Adrenal gland (tissue), 5 donors: ENCODE data around the gene PARVA.

ENCODE experiments used
- POLR2A ChIP-seq, 2 donors: fragments of 450-650 bp; IDR thresholded peaks; one replicate each; pipeline ENCODE4 v1.6.1; 2017; ENCODE audit warnings: antibody characterized with exemption in 2 of 2, mild to moderate bottlenecking in 2 of 2, moderate library complexity in 1 of 2
- TF ChIP-seq, protein P1 (sequence below), 6 experiments: fragments of 450-650 bp in 4 of 6; fragments of 200-600 bp in 2 of 6; sonication (generic) in 1 of 6; IDR thresholded peaks; 1 replicate in 5 of 6; 2 replicates in 1 of 6; pipeline versions ENCODE4 v1.5.1 to v1.8.0; 2016 to 2021; ENCODE audit warnings: antibody characterized with exemption in 6 of 6, mild to moderate bottlenecking in 2 of 6, moderate library complexity in 1 of 6
- donor health status: DM: no; HTN: no; CAD: no.

DNA sequence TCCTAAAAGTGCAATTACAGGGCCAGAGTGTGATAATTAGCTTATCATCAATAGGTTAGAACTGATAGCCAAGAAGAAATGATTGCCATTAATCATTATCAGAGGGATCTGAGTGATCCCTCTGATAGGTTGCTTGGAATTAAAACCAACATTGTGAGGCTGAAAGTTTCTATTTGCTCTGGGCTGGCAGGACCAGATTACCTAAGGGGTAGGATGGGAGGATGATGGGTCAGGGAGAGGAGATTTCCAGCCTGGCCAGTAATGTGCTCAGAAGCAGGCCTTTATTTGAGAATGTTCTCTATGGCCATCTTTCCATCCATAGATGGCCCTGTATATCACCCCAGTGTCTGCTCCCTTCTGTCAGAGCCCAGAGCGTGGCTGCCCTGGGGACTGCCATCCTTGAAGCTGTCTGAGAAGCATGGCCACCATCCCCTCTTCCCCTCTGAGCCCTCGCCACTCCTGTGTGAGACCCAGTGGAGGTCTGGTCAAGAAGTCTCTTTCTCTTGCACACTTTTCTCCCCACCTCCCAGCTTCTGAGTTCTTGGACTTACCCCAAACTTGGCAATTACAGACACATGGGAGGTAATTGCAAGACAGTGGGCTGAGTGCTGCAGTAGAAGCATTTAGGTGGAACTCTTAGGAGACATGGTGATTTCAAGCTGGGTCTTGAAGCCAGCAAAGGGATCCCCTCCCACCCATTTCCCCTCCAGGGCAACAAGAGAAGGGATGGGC lies 11.7 kb downstream of the PARVA start:
- TF ChIP-seq, protein P1, sequence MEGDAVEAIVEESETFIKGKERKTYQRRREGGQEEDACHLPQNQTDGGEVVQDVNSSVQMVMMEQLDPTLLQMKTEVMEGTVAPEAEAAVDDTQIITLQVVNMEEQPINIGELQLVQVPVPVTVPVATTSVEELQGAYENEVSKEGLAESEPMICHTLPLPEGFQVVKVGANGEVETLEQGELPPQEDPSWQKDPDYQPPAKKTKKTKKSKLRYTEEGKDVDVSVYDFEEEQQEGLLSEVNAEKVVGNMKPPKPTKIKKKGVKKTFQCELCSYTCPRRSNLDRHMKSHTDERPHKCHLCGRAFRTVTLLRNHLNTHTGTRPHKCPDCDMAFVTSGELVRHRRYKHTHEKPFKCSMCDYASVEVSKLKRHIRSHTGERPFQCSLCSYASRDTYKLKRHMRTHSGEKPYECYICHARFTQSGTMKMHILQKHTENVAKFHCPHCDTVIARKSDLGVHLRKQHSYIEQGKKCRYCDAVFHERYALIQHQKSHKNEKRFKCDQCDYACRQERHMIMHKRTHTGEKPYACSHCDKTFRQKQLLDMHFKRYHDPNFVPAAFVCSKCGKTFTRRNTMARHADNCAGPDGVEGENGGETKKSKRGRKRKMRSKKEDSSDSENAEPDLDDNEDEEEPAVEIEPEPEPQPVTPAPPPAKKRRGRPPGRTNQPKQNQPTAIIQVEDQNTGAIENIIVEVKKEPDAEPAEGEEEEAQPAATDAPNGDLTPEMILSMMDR (IDR thresholded peaks at IDR 0.05): no peak
- no peak for TF ChIP-seq POLR2A (IDR thresholded peaks at IDR 0.05)
